ENCODE measurements around the gene CDH3. TPM values are rescaled to one million over a fixed set of nuclear protein-coding genes. Genes with fewer than 3 reads are reported as not detected.
A peak's percentile ranks its signal among the peaks of the same experiment; 100 is the strongest.

The CDH3 gene
- total and polyA plus RNA-seq, 10 of the 15 experiments (the other 5 are each of a cell fraction or from before 2014, with no cell fraction given), result 0.05 to 0.44 (median 0.12) TPM; not detected in 5

GRCh38 chr16:68676113-68676860 is 31.2 kb downstream of the CDH3 start:
- ChIA-PET RAD21 (ENCODE audit: unreplicated experiment) (interaction anchor here (0.6 to 1.2 kb wide), 2 partner anchors 22 to 149 kb away, joined by 3 read pairs; no protein-coding TSS in a partner anchor), SMC1A (ENCODE audit: uncharacterized antibody, unreplicated experiment) (interaction anchor here (0.7 to 1.1 kb wide), 2 partner anchors 87 to 124 kb away, joined by 3 to 4 read pairs; no protein-coding TSS in a partner anchor), POLR2A (interaction anchor here (0.6 kb wide), 1 partner anchor 529 kb away, joined by 3 read pairs; no protein-coding TSS in a partner anchor), CTCF (interaction anchor here (0.9 to 1.0 kb wide), 2 partner anchors 124 to 147 kb away, joined by 3 read pairs; no protein-coding TSS in a partner anchor)
- FAIRE-seq (no peak), DNase-seq (ENCODE audit: low read depth, low spot score) (no peak), ATAC-seq (peak; percentile 21; the same call in 2 of the 3 replicates)
- no peak for TF ChIP-seq ATF7 (IDR thresholded peaks at IDR 0.05; ENCODE audit: low read depth)
- no peak for TF ChIP-seq YY1 (IDR thresholded peaks at IDR 0.05; ENCODE audit: low read depth, low read length)
- no peak for TF ChIP-seq ZNF207 (IDR thresholded peaks at IDR 0.05; ENCODE audit: borderline replicate concordance)
- TF ChIP-seq, protein P1, sequence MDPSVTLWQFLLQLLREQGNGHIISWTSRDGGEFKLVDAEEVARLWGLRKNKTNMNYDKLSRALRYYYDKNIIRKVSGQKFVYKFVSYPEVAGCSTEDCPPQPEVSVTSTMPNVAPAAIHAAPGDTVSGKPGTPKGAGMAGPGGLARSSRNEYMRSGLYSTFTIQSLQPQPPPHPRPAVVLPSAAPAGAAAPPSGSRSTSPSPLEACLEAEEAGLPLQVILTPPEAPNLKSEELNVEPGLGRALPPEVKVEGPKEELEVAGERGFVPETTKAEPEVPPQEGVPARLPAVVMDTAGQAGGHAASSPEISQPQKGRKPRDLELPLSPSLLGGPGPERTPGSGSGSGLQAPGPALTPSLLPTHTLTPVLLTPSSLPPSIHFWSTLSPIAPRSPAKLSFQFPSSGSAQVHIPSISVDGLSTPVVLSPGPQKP (IDR thresholded peaks at IDR 0.05; ENCODE audit: low read depth, low read length), result no peak
- no peak for TF ChIP-seq NFIC (IDR thresholded peaks at IDR 0.05; ENCODE audit: low read depth, low read length)
- TF ChIP-seq CEBPZ (IDR thresholded peaks at IDR 0.05; ENCODE audit: low read depth, low read length), result no peak
- TF ChIP-seq, protein P2, sequence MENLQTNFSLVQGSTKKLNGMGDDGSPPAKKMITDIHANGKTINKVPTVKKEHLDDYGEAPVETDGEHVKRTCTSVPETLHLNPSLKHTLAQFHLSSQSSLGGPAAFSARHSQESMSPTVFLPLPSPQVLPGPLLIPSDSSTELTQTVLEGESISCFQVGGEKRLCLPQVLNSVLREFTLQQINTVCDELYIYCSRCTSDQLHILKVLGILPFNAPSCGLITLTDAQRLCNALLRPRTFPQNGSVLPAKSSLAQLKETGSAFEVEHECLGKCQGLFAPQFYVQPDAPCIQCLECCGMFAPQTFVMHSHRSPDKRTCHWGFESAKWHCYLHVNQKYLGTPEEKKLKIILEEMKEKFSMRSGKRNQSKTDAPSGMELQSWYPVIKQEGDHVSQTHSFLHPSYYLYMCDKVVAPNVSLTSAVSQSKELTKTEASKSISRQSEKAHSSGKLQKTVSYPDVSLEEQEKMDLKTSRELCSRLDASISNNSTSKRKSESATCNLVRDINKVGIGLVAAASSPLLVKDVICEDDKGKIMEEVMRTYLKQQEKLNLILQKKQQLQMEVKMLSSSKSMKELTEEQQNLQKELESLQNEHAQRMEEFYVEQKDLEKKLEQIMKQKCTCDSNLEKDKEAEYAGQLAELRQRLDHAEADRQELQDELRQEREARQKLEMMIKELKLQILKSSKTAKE (IDR thresholded peaks at IDR 0.05; ENCODE audit: low read depth, poor library complexity, severe bottlenecking), result no peak
- TF ChIP-seq ZBED1 (IDR thresholded peaks at IDR 0.05; ENCODE audit: borderline replicate concordance), result no peak
- H3K36me3 ChIP-seq (ENCODE audit: control insufficient read depth in 2 of 2, insufficient read depth in 2 of 2, low read length in 1 of 2), result no peaks in the 10 kb centered on the region
- intact Hi-C loops (cut with micrococcal nuclease; ENCODE audit: unreplicated experiment) (no loop called here), in situ Hi-C loops (cut with MboI) (no loop called here)
- no peaks in the 10 kb centered on the region for H3K4me1 ChIP-seq (ENCODE audit: control insufficient read depth, insufficient read depth, low read length)
- BruUV-seq (replicated peaks), result no TSS peak
- 36% methylated on average over 5 of the region's 5 CpGs for WGBS (ENCODE audit: insufficient coverage, insufficient replicate concordance, low lambda C conversion rate, missing lambda C conversion rate)
- no peak overlapping the region for H3K4me3 ChIP-seq
- no peak overlapping the region for H3K9ac ChIP-seq (ENCODE audit: control insufficient read depth, insufficient read depth, low read length)
- no peaks in the 10 kb centered on the region for H3K79me2 ChIP-seq (ENCODE audit: control insufficient read depth, insufficient read depth, low read length)
- H4K20me1 ChIP-seq (ENCODE audit: control insufficient read depth, insufficient read depth), result no peaks in the 10 kb centered on the region
- no peak overlapping the region for H2AFZ ChIP-seq (ENCODE audit: control insufficient read depth, low read depth, low read length)
- no peaks in the 10 kb centered on the region; the same call in 2 of the 3 replicates for H3K9me3 ChIP-seq (replicated peaks; ENCODE audit: control insufficient read depth, insufficient read depth, low read length)
- no peaks in the 10 kb centered on the region for H3K27me3 ChIP-seq (replicated peaks in 1 of 2; ENCODE audit: control insufficient read depth in 2 of 2, insufficient read depth in 2 of 2, low read length in 1 of 2)
- no peak overlapping the region for H3K27ac ChIP-seq (ENCODE audit: control insufficient read depth, insufficient read depth)
- no peak overlapping the region for H3K4me2 ChIP-seq (ENCODE audit: control insufficient read depth, insufficient read depth)
